H1 (cell line): ENCODE measurements around the gene CD44. TPM values are rescaled to one million over a fixed set of nuclear protein-coding genes. Genes with fewer than 3 reads are reported as not detected.

ENCODE experiments used
- CTCF ChIA-PET: fragments of 300-600 bp; sonication (Branson Sonifier 250); formaldehyde crosslinking; loops from one replicate; lab custom pipeline; 2021; ENCODE audit not compliant: partially characterized antibody; lab: Charles Lee
- POLR2A ChIA-PET: fragments of 300-600 bp; sonication (Branson Sonifier 250); formaldehyde crosslinking; loops from one replicate; lab custom pipeline; 2021; ENCODE audit warnings: inconsistent platforms; ENCODE audit not compliant: partially characterized antibody; lab: Charles Lee
- DNase-seq, 2 experiments: peaks; one replicate each; pipeline versions ENCODE4 v3.0.0 to v3.0.0-alpha.2; 2010 to 2022; ENCODE audit warnings: low spot score in 2 of 2, low read depth in 1 of 2, mixed read lengths in 1 of 2
- FAIRE-seq: peaks from 2 replicates; lab custom pipeline; 2011; peaks lifted over from hg19 to GRCh38; lab: Jason Lieb, UNC
- H2AFZ ChIP-seq: 2 replicates; pipeline ENCODE4 v1.8.1; 2012; ENCODE audit warnings: low read length, inconsistent platforms
- H2AK5ac ChIP-seq: 2 replicates; pipeline ENCODE4 v1.6.1; 2013; ENCODE audit warnings: low read depth, low read length
- H2BK120ac ChIP-seq: replicated peaks from 2 replicates; pipeline ENCODE3; 2013; ENCODE audit warnings: low read depth, low read length, inconsistent platforms
- H2BK12ac ChIP-seq: 2 replicates; pipeline ENCODE4 v1.6.1; 2013; ENCODE audit warnings: low read depth, low read length
- H2BK15ac ChIP-seq: 2 replicates; pipeline ENCODE4 v1.6.1; 2013; ENCODE audit warnings: low read length
- H2BK20ac ChIP-seq: 2 replicates; pipeline ENCODE4 v1.6.1; 2013; ENCODE audit warnings: low read length
- H2BK5ac ChIP-seq: 2 replicates; pipeline ENCODE4 v1.6.1; 2013; ENCODE audit warnings: low read depth, low read length
- H3K14ac ChIP-seq: 2 replicates; pipeline ENCODE4 v1.6.1; 2013; ENCODE audit warnings: inconsistent platforms; ENCODE audit not compliant: insufficient read length
- H3K18ac ChIP-seq: 2 replicates; pipeline ENCODE4 v1.6.1; 2013; ENCODE audit warnings: low read length; ENCODE audit errors: extremely low read depth
- H3K23ac ChIP-seq: 2 replicates; pipeline ENCODE4 v1.6.1; 2013; ENCODE audit warnings: inconsistent platforms; ENCODE audit not compliant: insufficient read length
- H3K23me2 ChIP-seq: 2 replicates; pipeline ENCODE4 v1.6.1; 2013; ENCODE audit warnings: low read depth, low read length
- H3K27ac ChIP-seq: 2 replicates; pipeline ENCODE4 v1.6.1; 2011; ENCODE audit warnings: low read depth, low read length, inconsistent platforms
- H3K27me3 ChIP-seq, 4 experiments: replicated peaks in 1 of 4; 1 replicate in 1 of 4; 2 replicates in 3 of 4; pipeline versions ENCODE4 v1.6.1 to v1.8.1; 2011 to 2013; ENCODE audit warnings: low read length in 3 of 4, mild to moderate bottlenecking in 3 of 4, inconsistent platforms in 2 of 4, mixed read lengths in 2 of 4, moderate library complexity in 1 of 4; ENCODE audit not compliant: control insufficient read depth in 3 of 4, insufficient read depth in 3 of 4; ENCODE audit errors: extremely low read depth in 1 of 4
- H3K36me3 ChIP-seq, 4 experiments: 2 replicates each; pipeline versions ENCODE4 v1.6.1 to v1.8.1; 2011 to 2013; ENCODE audit warnings: mild to moderate bottlenecking in 4 of 4, low read length in 3 of 4, moderate library complexity in 2 of 4, control low read depth in 1 of 4, inconsistent platforms in 1 of 4; ENCODE audit not compliant: insufficient read depth in 4 of 4, control insufficient read depth in 2 of 4
- H3K4ac ChIP-seq: replicated peaks from 2 replicates; pipeline ENCODE3; 2013; ENCODE audit warnings: low read length, low read depth, mixed read lengths, inconsistent platforms; ENCODE audit not compliant: insufficient read length
- H3K4me1 ChIP-seq, 4 experiments: replicated peaks in 1 of 4; 1 replicate in 1 of 4; 2 replicates in 3 of 4; pipeline versions ENCODE4 v1.6.1 to v1.8.1; 2011 to 2013; ENCODE audit warnings: low read length in 3 of 4, inconsistent platforms in 2 of 4, mixed read lengths in 1 of 4; ENCODE audit not compliant: insufficient read depth in 4 of 4, control insufficient read depth in 3 of 4
- H3K4me2 ChIP-seq, 2 experiments: 2 replicates each; pipeline versions ENCODE4 v1.6.1 to v1.8.1; 2011 to 2013; ENCODE audit warnings: low read depth in 2 of 2, low read length in 2 of 2, control low read depth in 1 of 2, inconsistent platforms in 1 of 2, mild to moderate bottlenecking in 1 of 2; ENCODE audit not compliant: insufficient read depth in 1 of 2
- H3K4me3 ChIP-seq, 4 experiments: fragments of 200-600, 300-600 bp in 1 of 4; sonication (generic), shearing (Covaris generic), sonication (Bioruptor Twin) in 1 of 4; 2 replicates each; pipeline versions ENCODE4 v1.5.1 to v1.8.1; 2011 to 2016; ENCODE audit warnings: low read length in 4 of 4, low read depth in 3 of 4, control low read depth in 2 of 4, inconsistent platforms in 2 of 4, mild to moderate bottlenecking in 2 of 4, mixed read lengths in 1 of 4, moderate library complexity in 1 of 4; ENCODE audit not compliant: insufficient read depth in 2 of 4; ENCODE audit errors: extremely low read depth in 1 of 4
- H3K56ac ChIP-seq: replicated peaks from 2 replicates; pipeline ENCODE3; 2013; ENCODE audit warnings: low read depth, mild to moderate bottlenecking, mixed read lengths, low read length, inconsistent platforms; ENCODE audit not compliant: insufficient read length
- H3K79me1 ChIP-seq: 2 replicates; pipeline ENCODE4 v1.6.1; 2013; ENCODE audit warnings: low read depth, low read length, control low read depth
- H3K79me2 ChIP-seq, 2 experiments: 2 replicates each; pipeline versions ENCODE4 v1.6.1 to v1.8.1; 2012 to 2013; ENCODE audit warnings: low read length in 2 of 2, mild to moderate bottlenecking in 2 of 2, inconsistent platforms in 1 of 2; ENCODE audit not compliant: insufficient read depth in 2 of 2, control insufficient read depth in 1 of 2
- H3K9ac ChIP-seq, 4 experiments: replicated peaks in 1 of 4; 1 replicate in 1 of 4; 2 replicates in 3 of 4; pipeline versions ENCODE4 v1.6.1 to v1.8.1; 2011 to 2013; ENCODE audit warnings: low read depth in 3 of 4, low read length in 3 of 4, control low read depth in 2 of 4, mild to moderate bottlenecking in 2 of 4, moderate library complexity in 2 of 4, inconsistent platforms in 1 of 4; ENCODE audit errors: extremely low read depth in 1 of 4
- H3K9me3 ChIP-seq, 2 experiments: 2 replicates each; pipeline versions ENCODE4 v1.6.1 to v1.8.1; 2012 to 2013; ENCODE audit warnings: mild to moderate bottlenecking in 2 of 2, moderate library complexity in 2 of 2, control low read depth in 1 of 2, inconsistent platforms in 1 of 2, low read depth in 1 of 2, low read length in 1 of 2, mixed read lengths in 1 of 2; ENCODE audit not compliant: insufficient read depth in 2 of 2
- H4K20me1 ChIP-seq, 2 experiments: replicated peaks in 1 of 2; 2 replicates each; pipeline versions ENCODE3 to v1.8.1; 2011 to 2013; ENCODE audit warnings: inconsistent platforms in 2 of 2, low read length in 2 of 2, mild to moderate bottlenecking in 1 of 2; ENCODE audit not compliant: insufficient read depth in 2 of 2, control insufficient read depth in 1 of 2
- H4K5ac ChIP-seq: 2 replicates; pipeline ENCODE4 v1.6.1; 2013; ENCODE audit warnings: low read length, low read depth, mixed read lengths, inconsistent platforms; ENCODE audit not compliant: insufficient read length
- H4K8ac ChIP-seq: 2 replicates; pipeline ENCODE4 v1.8.0; 2013; ENCODE audit warnings: mild to moderate bottlenecking, moderate library complexity, low read length, inconsistent platforms; ENCODE audit not compliant: insufficient read depth; ENCODE audit errors: extremely low read depth
- H4K91ac ChIP-seq: replicated peaks from 2 replicates; pipeline ENCODE3; 2013; ENCODE audit warnings: low read length, mixed read lengths, inconsistent platforms; ENCODE audit not compliant: insufficient read length
- BRCA1 ChIP-seq: IDR thresholded peaks from 2 replicates; pipeline ENCODE4 v1.6.1; 2012; ENCODE audit warnings: low read depth, low read length, improper control_type of control experiment
- CBX5 ChIP-seq: fragments of 300-800, 300-1000 bp; sonication (generic); IDR thresholded peaks from 2 replicates; pipeline ENCODE4 v1.7.1; 2016; ENCODE audit warnings: antibody characterized with exemption, low read length, low read depth
- CHD1 ChIP-seq: IDR thresholded peaks from 2 replicates; pipeline ENCODE4 v1.6.1; 2012; ENCODE audit warnings: low read depth, low read length, improper control_type of control experiment
- CREB1 ChIP-seq: IDR thresholded peaks from 2 replicates; pipeline ENCODE4 v1.6.1; 2012; ENCODE audit warnings: inconsistent platforms
- EGR1 ChIP-seq: IDR thresholded peaks from 2 replicates; pipeline ENCODE4 v1.6.1; 2011; ENCODE audit warnings: low read depth, low read length, borderline replicate concordance
- GTF2F1 ChIP-seq: IDR thresholded peaks from 2 replicates; pipeline ENCODE4 v1.6.1; 2012; ENCODE audit warnings: low read depth, low read length, improper control_type of control experiment, borderline replicate concordance
- KDM1A ChIP-seq: fragments of 200-600, 300-600 bp; sonication (generic); IDR thresholded peaks from 2 replicates; pipeline ENCODE4 v1.7.1; 2016; ENCODE audit warnings: mild to moderate bottlenecking, low read length, borderline replicate concordance
- KDM4A ChIP-seq: IDR thresholded peaks from one replicate; pipeline ENCODE4 v1.7.1; 2012; ENCODE audit warnings: low read depth, mild to moderate bottlenecking, moderate library complexity, low read length, inconsistent platforms; ENCODE audit not compliant: severe bottlenecking
- PHF8 ChIP-seq: fragments of 200-600 bp; sonication (generic); conservative IDR thresholded peaks from 2 replicates; pipeline ENCODE4 v1.7.1; 2012; ENCODE audit warnings: low read depth, mild to moderate bottlenecking, inconsistent platforms, low read length, moderate library complexity
- RAD21 ChIP-seq, 2 experiments: IDR thresholded peaks in 1 of 2; conservative IDR thresholded peaks in 1 of 2; 2 replicates each; pipeline ENCODE4 v1.6.1; 2011; ENCODE audit warnings: low read depth in 2 of 2, low read length in 2 of 2, improper control_type of control experiment in 1 of 2, inconsistent platforms in 1 of 2, mild to moderate bottlenecking in 1 of 2, moderate library complexity in 1 of 2
- SP4 ChIP-seq: IDR thresholded peaks from 2 replicates; pipeline ENCODE4 v1.6.1; 2012; ENCODE audit warnings: low read length, inconsistent platforms
- SUZ12 ChIP-seq: fragments of 200-600 bp; sonication (generic); IDR thresholded peaks from 2 replicates; pipeline ENCODE4 v1.6.1; 2012; ENCODE audit warnings: mild to moderate bottlenecking, inconsistent platforms, low read length, moderate library complexity, mixed read lengths
- TAF7 ChIP-seq: optimal IDR thresholded peaks from 2 replicates; pipeline ENCODE3; 2011; ENCODE audit warnings: low read depth, mild to moderate bottlenecking, inconsistent platforms, low read length, moderate library complexity, borderline replicate concordance
- WGBS, 2 experiments: shearing (Covaris generic) in 1 of 2; methylation state at CpG; one replicate each; pipeline versions ENCODE4 v1.1.6 to v1.1.7; 2013 to 2015; ENCODE audit warnings: low lambda C conversion rate in 2 of 2, mixed read lengths in 2 of 2, inconsistent platforms in 1 of 2, low coverage in 1 of 2, missing lambda C conversion rate in 1 of 2; ENCODE audit not compliant: insufficient replicate concordance in 2 of 2, insufficient coverage in 1 of 2, insufficient read length in 1 of 2; ENCODE audit errors: extremely low coverage in 1 of 2, missing lambda C conversion rate in 1 of 2; 5-methylcytosine and 5-hydroxymethylcytosine counted together
- polyA plus RNA-seq, 7 experiments: library from polyadenylated mRNA; depleted of rRNA in 3 of 7; stranded (reverse) in 5 of 7; unstranded in 2 of 7; fragments of >200 nt in 5 of 7; fragments of 200-250 nt in 2 of 7; gene quantifications; 1 replicate in 5 of 7; 2 replicates in 1 of 7; 4 replicates in 1 of 7; pipeline versions ENCODE4 v1.2.1 to v1.2.3, GENCODE V29; 2011 to 2013; ENCODE audit warnings: missing spikeins in 2 of 7, mixed read lengths in 2 of 7
- total RNA-seq: library from RNA; stranded (reverse); fragmentation: NEBNext Ultra II Directional; extraction: Animal tissue kit (Norgen Biotek cat#: 25700); gene quantifications from 2 replicates; pipeline ENCODE4 v1.2.1, GENCODE V29; 2021

The CD44 gene
- total and polyA plus RNA-seq, 2 of the 8 experiments (the other 6 are each of a cell fraction or from before 2014, with no cell fraction given): 11.8 to 13.7 TPM

- Histone ChIP-seq H2BK15ac (no peak overlapping the region), H3K4ac (no peak overlapping the region), H4K5ac (no peak overlapping the region), H2BK5ac (no peak overlapping the region), H2AK5ac (no peak overlapping the region), H3K4me2 (no peak overlapping the region), H3K9me3 (no peaks in the 10 kb centered on the region), H3K9ac (no peak overlapping the region), H2BK120ac (no peak overlapping the region), H3K27ac (no peak overlapping the region), H2BK12ac (no peak overlapping the region), H3K79me1 (no peaks in the 10 kb centered on the region), H2BK20ac (no peak overlapping the region), H3K27me3 (no peaks in the 10 kb centered on the region), H3K14ac (no peak overlapping the region), H3K18ac (no peak overlapping the region), H2AFZ (no peak overlapping the region), H3K4me3 (no peak overlapping the region), H3K23me2 (no peaks in the 10 kb centered on the region), H3K56ac (no peak overlapping the region), H3K79me2 (no peaks in the 10 kb centered on the region), H4K91ac (no peak overlapping the region), H3K36me3 (no peaks in the 10 kb centered on the region), H4K8ac (no peak overlapping the region), H3K4me1 (no peaks in the 10 kb centered on the region), H3K23ac (no peak overlapping the region), H4K20me1 (no peaks in the 10 kb centered on the region)
- FAIRE-seq: no peak
- no peak for DNase-seq
- POLR2A ChIA-PET: interaction anchor here (0.6 kb wide), 1 partner anchor 89 kb away, joined by 3 read pairs; the partner anchor contains the start of gene CD44
- CTCF ChIA-PET: interaction anchor here (0.9 kb wide), 1 partner anchor 627 kb away, joined by 3 read pairs; no protein-coding TSS in a partner anchor
- WGBS, 2 experiments: 89% methylated on average over 5 of the region's 5 CpGs; no CpG with 5 or more reads in 1 of the 2 experiments
- TF ChIP-seq GTF2F1 (no peak), SP4 (no peak), KDM4A (no peak), SUZ12 (no peak), EGR1 (no peak), CBX5 (no peak), KDM1A (no peak), CREB1 (no peak), CHD1 (no peak), RAD21 (IDR thresholded peaks at IDR 0.05 in 1 of 2, conservative IDR thresholded peaks at IDR 0.05 in 1 of 2; ENCODE audit: low read depth in 2 of 2, low read length in 2 of 2) (no peak), PHF8 (no peak), BRCA1 (no peak), TAF7 (no peak)
These were observed 88.8 kb downstream of the CD44 start for GRCh38 chr11:35227576-35228327.
